Smooth muscle cell of the brain vasculature (primary cell): Measurements from ENCODE around the gene DNAJB11.
"Not testable (repeated sequence)": the region's sequence is repeated elsewhere in the genome, so short reads cannot be mapped to it uniquely, and the experiment has no call there.

ENCODE experiments used
- DNase-seq: peaks from one replicate; pipeline ENCODE4 v3.0.0-alpha.2; 2012; ENCODE audit warnings: low read depth, low spot score

DNAJB11 gene

GRCh38 chr3:186618318-186618938 lies 47.9 kb downstream of the DNAJB11 start:
- DNase-seq, result no peak

- no peak for DNase-seq
Measured at GRCh38 chr3:186619787-186620212, 49.3 kb downstream of the DNAJB11 start.

DNA sequence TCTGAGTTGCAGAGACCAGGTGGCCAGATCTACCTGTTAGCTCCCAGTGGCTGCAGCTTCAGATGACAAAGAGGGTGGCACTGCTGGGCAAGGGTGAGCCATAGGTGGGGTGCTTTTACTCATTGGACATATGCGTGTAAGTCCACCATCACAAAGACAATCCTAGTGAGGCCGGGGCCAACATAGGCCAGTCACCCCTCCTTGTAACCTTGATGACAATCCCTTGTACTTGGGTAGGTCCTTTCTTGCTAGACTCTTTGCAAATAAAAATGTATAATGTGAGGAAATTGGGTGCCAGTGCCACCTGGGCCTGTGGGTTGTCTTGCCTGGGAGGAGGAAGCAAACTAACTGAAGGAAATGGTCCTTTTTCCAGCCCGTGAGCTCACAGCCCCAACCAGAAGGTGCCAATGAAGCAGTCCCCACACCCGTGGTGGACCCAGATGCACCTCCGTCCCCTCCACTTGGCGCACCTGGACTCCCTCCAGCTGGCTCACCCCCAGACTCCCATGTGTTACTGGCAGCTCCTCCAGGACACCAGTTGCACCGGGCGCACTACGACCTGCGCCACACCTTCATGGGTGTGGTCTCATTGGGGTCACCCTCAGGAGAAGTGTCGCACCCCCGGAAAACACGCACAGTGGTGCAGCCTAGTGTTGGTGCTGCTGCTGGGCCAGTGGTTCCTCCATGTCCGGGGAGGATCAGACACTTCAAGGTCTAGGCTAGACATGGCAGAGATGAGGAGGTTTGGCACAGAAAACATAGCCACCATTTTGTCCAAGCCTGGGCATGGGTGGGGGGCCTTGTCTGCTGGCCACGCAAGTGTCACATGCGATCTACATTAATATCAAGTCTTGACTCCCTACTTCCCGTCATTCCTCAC lies 49.9 kb downstream of the DNAJB11 start:
- DNase-seq, result no peak

DNA sequence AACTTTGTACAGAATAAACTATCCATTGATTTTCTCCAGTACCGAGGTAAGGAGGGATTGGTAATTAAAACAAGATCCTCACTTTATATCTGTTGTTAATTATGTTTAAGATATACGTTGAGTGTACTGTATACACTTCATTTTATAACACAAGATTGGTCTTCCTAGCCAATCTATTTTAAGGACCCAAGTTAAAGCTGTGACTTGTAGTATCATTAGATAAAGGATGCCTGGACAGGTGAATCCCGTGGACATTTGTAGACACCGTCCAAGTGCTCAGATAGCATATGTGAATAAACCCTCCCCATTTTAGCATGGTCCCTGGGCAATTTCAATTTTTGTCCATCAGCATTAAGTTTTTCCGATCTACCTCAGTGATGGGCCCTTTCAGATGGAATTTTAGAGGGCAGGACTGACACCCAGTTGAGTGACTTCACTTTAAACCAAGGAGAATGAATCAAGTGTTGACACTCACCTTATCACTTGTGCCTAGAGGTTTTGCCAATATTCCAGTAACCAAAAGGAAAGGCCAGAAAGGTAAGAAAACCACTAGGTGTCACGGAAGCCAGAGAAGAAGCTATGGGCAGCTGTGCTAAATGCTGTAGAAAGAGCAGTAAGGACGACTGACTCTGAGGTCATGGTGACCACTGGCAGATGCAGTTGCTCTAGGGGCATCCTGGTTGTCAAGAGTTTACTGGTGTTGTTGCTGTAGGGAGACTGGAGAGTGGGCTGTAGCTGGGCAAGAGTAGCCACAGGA lies 51.6 kb downstream of the DNAJB11 start:
- no peak for DNase-seq

GRCh38 chr3:186622651-186623310 lies 52.3 kb downstream of the DNAJB11 start:
- no peak for DNase-seq

DNA sequence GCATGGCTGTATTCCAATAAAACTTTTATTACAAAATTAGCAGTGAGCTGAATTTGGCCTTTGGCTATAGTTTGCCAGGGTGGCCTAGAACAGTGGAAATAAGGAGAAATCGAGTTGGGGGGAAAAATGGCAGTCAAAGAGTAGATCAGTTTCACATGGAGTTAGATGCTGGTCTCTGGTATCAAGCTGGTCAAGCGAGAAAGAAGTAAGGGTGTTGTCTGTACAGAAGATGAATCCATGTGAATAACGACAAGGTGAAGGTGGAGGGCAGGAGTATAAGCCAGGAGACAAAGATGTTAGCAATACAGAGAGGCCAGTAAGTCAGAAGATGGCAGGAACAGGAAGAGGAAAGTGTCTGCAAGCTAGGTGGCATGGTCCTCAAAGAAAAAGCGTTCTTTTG lies 54.1 kb downstream of the DNAJB11 start:
- no peak for DNase-seq

DNA sequence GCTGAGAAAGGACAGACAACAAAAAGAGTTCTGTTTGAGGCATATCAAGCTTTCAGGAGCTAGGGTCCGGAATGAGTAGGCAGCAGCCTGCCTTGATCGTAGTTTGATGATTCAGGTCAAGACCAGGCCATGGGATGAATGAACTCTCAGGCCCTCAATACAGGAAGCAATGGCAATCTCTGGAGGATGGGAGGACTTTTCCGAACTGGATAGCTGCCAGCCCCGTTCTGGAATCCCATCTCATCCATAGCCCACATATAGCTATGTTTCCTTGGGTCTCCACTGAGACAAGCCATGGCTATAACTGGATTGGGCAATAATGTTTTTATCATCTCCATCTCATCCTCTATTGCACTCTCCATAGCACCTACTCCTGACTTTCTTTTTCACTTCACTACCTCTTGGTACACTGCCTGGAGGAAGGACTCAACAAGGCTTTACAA lies 55.1 kb downstream of the DNAJB11 start:
- no peak for DNase-seq

DNA sequence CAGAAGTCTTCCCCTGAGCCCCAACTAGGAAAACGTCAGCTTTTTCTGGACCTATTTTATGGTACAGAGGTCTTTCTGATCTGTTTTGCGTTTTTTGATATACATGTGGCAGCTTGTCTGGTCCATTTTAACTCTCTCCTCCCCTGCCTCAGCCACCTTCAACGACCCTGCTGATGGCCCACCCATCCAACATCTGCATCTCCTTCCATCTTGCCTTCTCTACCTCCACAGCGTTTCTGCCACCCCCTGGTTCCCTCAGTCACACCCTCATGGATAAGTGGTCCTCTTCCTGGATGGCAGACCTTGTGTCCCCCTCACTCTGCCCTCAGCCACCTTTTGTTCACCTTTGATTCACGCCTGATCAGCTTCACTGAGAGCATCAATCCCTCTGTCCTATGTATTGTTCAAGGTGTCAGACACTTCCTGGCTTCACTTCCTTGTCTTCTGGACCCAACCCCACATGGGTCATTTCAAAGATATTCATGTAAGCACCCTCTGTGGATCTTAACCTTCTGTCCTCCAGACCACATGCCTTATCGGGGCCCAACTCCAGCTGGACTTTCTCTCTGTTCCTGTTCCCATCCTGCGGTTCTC lies 55.8 kb downstream of the DNAJB11 start:
- DNase-seq, result no peak

- no peak for DNase-seq
Measured at GRCh38 chr3:186627852-186628414, 57.4 kb downstream of the DNAJB11 start.

GRCh38 chr3:186628756-186629155 lies 58.2 kb downstream of the DNAJB11 start:
- DNase-seq, result no peak

DNA sequence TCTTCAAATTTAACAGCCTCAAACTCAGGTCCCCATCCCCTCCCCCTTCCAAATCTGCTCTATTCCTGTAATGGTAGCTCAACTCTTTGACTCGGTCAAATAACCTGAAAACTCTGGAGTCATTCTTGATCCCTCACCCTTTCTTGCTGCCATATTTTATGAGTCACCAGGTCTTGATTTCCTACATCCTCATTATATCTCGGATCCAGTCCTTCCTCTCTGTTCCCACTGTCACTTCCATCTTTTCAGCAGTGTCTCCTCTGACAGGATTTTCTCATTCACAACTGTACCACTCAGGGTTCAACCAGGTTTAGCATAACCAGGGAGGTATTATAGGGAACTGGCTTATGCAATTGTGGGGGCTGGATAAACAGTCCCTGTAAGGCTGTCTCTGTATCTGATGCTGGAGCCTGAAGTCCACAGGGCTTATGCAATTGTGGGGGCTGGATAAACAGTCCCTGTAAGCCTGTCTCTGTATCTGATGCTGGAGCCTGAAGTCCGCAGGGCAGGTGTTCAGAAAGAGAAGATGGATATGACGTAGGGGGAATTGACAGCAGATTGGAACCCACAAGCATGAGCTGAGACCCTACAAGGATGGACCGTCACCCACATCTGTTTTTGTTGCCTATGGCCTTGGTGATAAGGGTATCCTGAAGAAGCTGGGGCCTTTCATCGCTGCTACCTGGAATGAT lies 60.6 kb downstream of the DNAJB11 start:
- no peak for DNase-seq

- DNase-seq, result no peak
Measured at GRCh38 chr3:186633481-186633880, 63.0 kb downstream of the DNAJB11 start.

GRCh38 chr3:186634207-186634606 lies 63.7 kb downstream of the DNAJB11 start:
- DNase-seq, result not testable (repeated sequence)
